Mucosa of rectum (tissue), 2 donors: Measurements from ENCODE around the gene EPHA8.

Experiments
- H3K27ac ChIP-seq, 2 donors: one replicate each; pipeline ENCODE4 v1.7.0; 2013; ENCODE audit warnings: inconsistent platforms in 2 of 2, low read depth in 2 of 2, low read length in 2 of 2
- H3K27me3 ChIP-seq, 2 donors: one replicate each; pipeline ENCODE4 v1.7.0; 2013; ENCODE audit warnings: low read length in 2 of 2; ENCODE audit not compliant: control insufficient read depth in 2 of 2, insufficient read depth in 2 of 2
- H3K36me3 ChIP-seq, 2 donors: one replicate each; pipeline ENCODE4 v1.7.0; 2013; ENCODE audit warnings: low read length in 2 of 2; ENCODE audit not compliant: control insufficient read depth in 2 of 2, insufficient read depth in 2 of 2
- H3K4me1 ChIP-seq, 2 donors: one replicate each; pipeline ENCODE4 v1.7.0; 2013; ENCODE audit warnings: low read length in 2 of 2, mild to moderate bottlenecking in 1 of 2; ENCODE audit not compliant: control insufficient read depth in 2 of 2, insufficient read depth in 2 of 2
- H3K4me3 ChIP-seq, 2 donors: one replicate each; pipeline ENCODE4 v1.7.0; 2013; ENCODE audit warnings: low read length in 2 of 2
- H3K9ac ChIP-seq, 2 donors: one replicate each; pipeline ENCODE4 v1.7.0; 2013; ENCODE audit warnings: low read length in 2 of 2, low read depth in 1 of 2, mild to moderate bottlenecking in 1 of 2
- H3K9me3 ChIP-seq, 2 donors: one replicate each; pipeline ENCODE4 v1.7.0; 2013; ENCODE audit warnings: low read length in 2 of 2; ENCODE audit not compliant: control insufficient read depth in 2 of 2
- donor health status: healthy.
- donor health status: Normal muscosa, but diverticular disease.

The EPHA8 gene

DNA sequence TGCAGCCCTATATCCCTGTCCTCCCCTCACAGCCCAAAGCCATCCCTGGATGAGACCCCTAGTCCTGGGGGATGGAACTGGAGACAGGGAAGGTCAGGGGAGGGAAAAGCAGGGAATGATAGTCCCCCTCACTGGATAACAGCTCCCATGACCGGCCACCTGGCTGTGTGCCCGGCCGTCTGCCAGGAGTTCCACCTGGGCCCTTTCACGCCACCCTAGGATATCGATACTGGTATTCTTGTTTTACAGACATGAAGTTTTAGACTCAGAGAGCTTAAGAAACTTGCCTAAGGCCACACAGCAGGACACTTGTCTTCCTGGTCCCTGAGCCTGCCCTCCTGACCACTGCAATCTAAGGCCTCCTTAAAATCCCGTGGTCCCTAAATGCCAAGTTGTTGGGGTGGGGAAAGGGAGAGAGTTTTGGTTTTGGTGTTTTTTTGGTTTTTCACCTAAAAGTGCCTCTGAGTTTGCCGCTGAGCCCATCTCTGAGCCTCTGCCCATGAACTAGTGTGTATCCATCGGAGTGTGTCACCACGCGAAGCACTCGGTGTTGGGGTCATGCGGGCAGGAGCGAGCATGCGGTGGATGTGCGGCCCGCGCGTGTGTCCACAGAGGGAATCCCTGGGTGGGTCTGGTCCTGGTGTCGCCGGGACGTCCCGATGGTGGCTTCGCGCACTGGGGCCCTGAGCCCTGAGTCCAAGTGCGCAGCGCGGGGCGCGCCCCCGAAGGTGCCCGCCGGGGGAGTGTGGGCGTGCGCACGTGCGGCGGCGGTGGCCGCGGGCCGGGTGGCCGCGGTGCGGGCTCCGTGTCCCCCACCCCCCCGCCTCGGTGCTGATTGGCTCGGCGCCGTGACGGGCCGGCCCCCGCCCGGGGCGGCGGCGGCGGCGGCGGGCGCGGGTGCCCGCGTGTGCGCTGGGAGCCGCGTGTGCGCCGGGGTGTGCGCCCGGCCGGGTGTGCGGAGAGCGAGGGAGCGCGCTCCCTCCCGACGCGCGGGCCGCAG lies at the start of gene EPHA8:
Gene EPHA8 (plus strand): TSS at position 906 of the 1,000 bp plus-strand sequence. CDS start 147 bp downstream, outside the sequence.
- no peaks in the 10 kb centered on the region for H3K4me1 ChIP-seq
- no peak within 1 kb of the TSS for H3K27ac ChIP-seq
- peaks cover 43 to 57% of the 10 kb centered on the region in 2 donors for H3K27me3 ChIP-seq
- H3K4me3 ChIP-seq, result no peak within 1 kb of the TSS
- no peaks in the 10 kb centered on the region for H3K36me3 ChIP-seq
- H3K9ac ChIP-seq, result no peak within 1 kb of the TSS
- H3K9me3 ChIP-seq, result no peaks in the 10 kb centered on the region

DNA sequence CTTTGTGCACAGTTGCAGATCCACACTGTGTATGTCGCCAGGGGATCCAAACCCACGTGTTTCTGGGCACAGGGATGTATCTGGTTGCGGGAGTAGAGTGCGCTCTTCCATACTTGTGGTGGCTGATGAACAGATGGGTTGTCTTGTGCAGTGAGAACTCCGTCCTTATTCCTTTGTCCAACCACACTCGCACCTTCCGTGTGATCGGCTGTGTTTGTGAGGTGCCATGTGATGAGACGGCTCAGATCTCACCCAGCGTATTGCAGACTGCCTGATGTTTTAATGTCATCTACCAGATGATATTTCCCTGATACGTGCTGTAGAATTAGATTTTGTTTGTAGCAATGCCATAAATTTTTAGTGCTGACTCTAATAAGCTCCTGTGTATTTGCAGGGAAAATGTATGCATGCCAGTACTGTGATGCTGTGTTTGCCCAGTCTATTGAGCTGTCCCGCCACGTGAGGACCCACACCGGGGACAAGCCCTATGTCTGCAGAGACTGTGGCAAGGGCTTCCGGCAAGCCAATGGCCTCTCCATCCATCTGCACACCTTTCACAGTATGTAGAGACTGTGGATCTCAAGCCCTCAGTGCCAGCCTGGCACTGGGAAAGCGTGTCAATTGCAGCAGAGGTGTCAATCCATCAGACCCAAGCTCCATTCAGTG lies 46.2 kb upstream of the EPHA8 start:
- no peaks in the 10 kb centered on the region for H3K27me3 ChIP-seq
- no peaks in the 10 kb centered on the region for H3K9me3 ChIP-seq
- H3K4me3 ChIP-seq, result no peak overlapping the region
- H3K36me3 ChIP-seq, result peaks cover 68 to 86% of the 10 kb centered on the region in 2 donors
- no peak overlapping the region for H3K27ac ChIP-seq
- no peaks in the 10 kb centered on the region for H3K4me1 ChIP-seq
- no peak overlapping the region for H3K9ac ChIP-seq

- Histone ChIP-seq H3K27me3 (no peaks in the 10 kb centered on the region), H3K4me1 (no peaks in the 10 kb centered on the region), H3K9me3 (no peaks in the 10 kb centered on the region)
These were observed 45.3 kb upstream of the EPHA8 start for GRCh38 chr1:22517956-22518355.

GRCh38 chr1:22518379-22518778 lies 44.9 kb upstream of the EPHA8 start:
- Histone ChIP-seq H3K9ac (no peak overlapping the region), H3K9me3 (no peaks in the 10 kb centered on the region), H3K27me3 (no peaks in the 10 kb centered on the region), H3K4me1 (no peaks in the 10 kb centered on the region), H3K27ac (no peak overlapping the region), H3K36me3 (peaks cover 70 to 81% of the 10 kb centered on the region in 2 donors), H3K4me3 (no peak overlapping the region)

More at GRCh38 chr1:22517956-22518355, 45.3 kb upstream of the EPHA8 start:
- Histone ChIP-seq H3K36me3 (peaks cover 70 to 83% of the 10 kb centered on the region in 2 donors), H3K27ac (no peak overlapping the region), H3K4me3 (no peak overlapping the region), H3K9ac (no peak overlapping the region)

DNA sequence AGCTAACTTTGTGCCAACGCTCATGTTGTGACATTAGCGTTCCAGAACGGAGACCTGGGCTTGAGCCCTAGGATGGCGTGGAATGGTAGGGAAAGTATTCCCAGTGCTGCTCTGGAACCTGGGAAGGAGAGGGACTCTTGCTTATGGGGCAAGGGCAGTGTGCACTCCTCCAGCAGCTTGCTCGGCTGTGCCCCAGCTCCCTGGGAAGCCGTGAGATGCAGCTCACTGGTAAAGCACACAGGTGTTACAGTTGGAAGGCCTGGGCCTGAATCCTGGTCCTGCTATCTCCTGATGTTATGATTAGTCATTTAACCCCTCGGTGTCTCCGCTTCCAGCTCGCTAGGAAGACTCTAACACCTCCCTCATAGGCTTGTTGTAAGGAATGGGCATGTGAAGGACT lies 42.4 kb upstream of the EPHA8 start:
- Histone ChIP-seq H3K9me3 (no peaks in the 10 kb centered on the region), H3K27me3 (no peaks in the 10 kb centered on the region), H3K27ac (no peak overlapping the region), H3K36me3 (peaks cover 70 to 76% of the 10 kb centered on the region in 2 donors), H3K4me1 (no peaks in the 10 kb centered on the region), H3K4me3 (no peak overlapping the region), H3K9ac (no peak overlapping the region)

DNA sequence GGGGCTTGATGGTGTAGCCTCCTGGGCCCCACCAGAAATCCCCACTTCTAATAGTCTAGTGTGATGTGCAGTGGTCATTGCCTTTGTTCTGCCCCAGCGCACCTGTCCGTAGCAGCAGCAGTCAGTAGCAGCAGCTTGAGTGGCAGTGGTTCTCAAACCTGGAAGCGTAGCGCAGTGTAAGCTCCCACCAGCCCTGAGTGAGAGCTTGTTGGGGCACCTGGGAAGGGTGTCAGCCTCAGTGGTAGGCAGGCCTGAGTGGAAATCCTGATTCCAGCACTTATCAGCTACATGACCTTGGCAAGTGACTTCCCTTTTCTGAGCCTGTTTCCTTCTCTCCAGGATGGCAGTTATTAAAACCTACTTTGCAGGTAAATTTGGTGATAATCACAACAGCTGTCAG lies 41.6 kb upstream of the EPHA8 start:
- Histone ChIP-seq H3K4me1 (no peaks in the 10 kb centered on the region), H3K9ac (no peak overlapping the region), H3K27ac (no peak overlapping the region), H3K4me3 (no peak overlapping the region), H3K9me3 (no peaks in the 10 kb centered on the region), H3K27me3 (no peaks in the 10 kb centered on the region), H3K36me3 (peaks cover 71 to 76% of the 10 kb centered on the region in 2 donors)

DNA sequence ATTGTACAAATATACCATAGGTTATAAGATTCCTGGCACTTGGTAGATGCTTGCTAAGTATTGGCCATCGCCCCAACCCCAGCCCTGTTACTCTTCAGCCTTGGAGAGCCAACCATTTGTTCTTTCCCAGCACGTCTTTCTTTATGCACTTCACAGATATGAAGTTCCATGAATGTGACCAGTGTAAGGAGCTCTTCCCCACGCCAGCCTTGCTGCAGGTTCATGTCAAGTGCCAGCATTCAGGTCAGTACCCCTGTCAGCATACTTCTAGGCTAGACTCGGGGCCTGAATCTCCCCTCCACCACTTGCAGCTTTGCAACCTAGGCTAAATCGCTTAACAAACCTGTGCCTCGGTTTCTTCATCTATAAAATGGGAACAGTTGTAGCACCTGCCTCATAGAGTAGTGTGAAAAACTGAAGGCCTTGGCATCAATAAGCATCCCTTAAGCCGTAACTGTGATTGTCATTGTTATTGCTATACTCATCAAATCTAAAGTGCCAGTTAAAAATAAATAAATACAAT lies 41.0 kb upstream of the EPHA8 start:
- Histone ChIP-seq H3K36me3 (peaks cover 70 to 71% of the 10 kb centered on the region in 2 donors), H3K9ac (no peak overlapping the region), H3K4me3 (no peak overlapping the region), H3K27me3 (no peaks in the 10 kb centered on the region), H3K4me1 (no peaks in the 10 kb centered on the region), H3K9me3 (no peaks in the 10 kb centered on the region), H3K27ac (no peak overlapping the region)

DNA sequence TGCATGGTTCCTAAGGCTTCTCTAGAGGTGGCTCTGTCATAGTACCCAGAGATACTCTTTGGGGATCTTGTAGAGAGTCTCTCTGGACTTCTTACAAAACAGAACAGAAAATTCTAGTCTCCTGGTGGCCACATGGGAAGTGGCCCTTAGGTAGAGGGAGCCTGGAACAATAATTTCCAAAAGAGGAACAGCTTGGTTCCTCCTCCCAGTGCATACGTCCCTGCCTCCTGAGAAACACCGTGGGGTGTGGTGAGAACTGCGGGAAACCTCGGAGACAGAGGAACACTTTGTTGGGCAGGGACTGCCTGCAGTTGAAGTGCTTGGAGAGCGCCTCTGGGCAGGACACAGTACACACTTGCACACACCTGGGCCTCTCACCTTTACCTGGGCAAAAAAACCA lies 38.8 kb upstream of the EPHA8 start:
- Histone ChIP-seq H3K36me3 (peaks cover 54 to 56% of the 10 kb centered on the region in 2 donors), H3K4me3 (no peak overlapping the region), H3K9me3 (no peaks in the 10 kb centered on the region), H3K27ac (no peak overlapping the region), H3K9ac (no peak overlapping the region), H3K27me3 (no peaks in the 10 kb centered on the region), H3K4me1 (no peaks in the 10 kb centered on the region)

- Histone ChIP-seq H3K27me3 (no peaks in the 10 kb centered on the region), H3K4me3 (no peak overlapping the region), H3K27ac (no peak overlapping the region), H3K36me3 (peaks cover 48 to 53% of the 10 kb centered on the region in 2 donors), H3K9ac (no peak overlapping the region), H3K4me1 (peaks cover 0 to 3% of the 10 kb centered on the region in 2 donors), H3K9me3 (no peaks in the 10 kb centered on the region)
These were observed 38.1 kb upstream of the EPHA8 start for GRCh38 chr1:22525211-22525610.

DNA sequence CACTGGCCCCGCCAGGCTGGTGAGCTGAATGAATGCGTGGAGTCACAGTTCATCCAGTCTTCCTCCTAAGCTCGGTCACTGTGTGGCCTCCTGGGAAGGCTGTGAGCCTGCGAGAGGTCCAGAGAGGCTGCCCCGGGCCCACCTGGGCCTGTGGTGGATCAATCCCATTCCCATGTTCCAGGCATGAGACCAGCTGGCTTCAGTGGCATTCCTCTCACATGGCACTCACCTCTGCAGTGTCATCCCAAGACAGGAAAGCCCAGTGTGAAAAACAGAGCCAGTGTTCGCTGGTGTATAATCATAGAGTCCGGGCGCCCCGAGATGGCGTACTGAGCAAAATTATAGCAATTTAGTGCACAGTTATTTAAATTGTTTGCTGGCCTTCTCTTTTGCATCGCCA lies 37.6 kb upstream of the EPHA8 start:
- Histone ChIP-seq H3K27me3 (no peaks in the 10 kb centered on the region), H3K27ac (no peak overlapping the region), H3K9ac (no peak overlapping the region), H3K36me3 (peaks cover 47 to 50% of the 10 kb centered on the region in 2 donors), H3K4me3 (no peak overlapping the region), H3K4me1 (peaks cover 0 to 3% of the 10 kb centered on the region in 2 donors), H3K9me3 (no peaks in the 10 kb centered on the region)
